ENCODE data around the gene NLGN1.

The NLGN1 gene

DNA sequence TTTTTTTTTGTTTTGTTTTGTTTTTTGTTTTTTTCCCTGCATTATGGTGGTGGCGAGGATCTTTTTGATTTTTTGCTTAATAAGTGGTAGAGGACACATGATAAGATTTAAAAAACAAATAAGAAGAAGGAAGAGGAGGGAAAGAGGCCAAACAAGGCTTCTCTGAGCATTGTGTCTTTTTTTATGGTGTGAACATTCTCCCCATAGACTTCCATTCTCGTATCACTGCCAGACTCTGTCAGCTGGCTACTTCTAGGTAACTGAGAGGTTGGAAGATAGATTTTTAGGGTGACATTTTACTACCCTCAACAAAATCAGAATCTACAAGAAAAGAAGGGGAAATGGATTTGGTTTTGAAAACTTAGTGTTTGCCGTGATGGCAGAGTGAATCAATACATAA is 3.8 kb downstream of the NLGN1 start:
- TF ChIP-seq, protein P1, sequence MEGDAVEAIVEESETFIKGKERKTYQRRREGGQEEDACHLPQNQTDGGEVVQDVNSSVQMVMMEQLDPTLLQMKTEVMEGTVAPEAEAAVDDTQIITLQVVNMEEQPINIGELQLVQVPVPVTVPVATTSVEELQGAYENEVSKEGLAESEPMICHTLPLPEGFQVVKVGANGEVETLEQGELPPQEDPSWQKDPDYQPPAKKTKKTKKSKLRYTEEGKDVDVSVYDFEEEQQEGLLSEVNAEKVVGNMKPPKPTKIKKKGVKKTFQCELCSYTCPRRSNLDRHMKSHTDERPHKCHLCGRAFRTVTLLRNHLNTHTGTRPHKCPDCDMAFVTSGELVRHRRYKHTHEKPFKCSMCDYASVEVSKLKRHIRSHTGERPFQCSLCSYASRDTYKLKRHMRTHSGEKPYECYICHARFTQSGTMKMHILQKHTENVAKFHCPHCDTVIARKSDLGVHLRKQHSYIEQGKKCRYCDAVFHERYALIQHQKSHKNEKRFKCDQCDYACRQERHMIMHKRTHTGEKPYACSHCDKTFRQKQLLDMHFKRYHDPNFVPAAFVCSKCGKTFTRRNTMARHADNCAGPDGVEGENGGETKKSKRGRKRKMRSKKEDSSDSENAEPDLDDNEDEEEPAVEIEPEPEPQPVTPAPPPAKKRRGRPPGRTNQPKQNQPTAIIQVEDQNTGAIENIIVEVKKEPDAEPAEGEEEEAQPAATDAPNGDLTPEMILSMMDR (IDR thresholded peaks at IDR 0.05; ENCODE audit: insufficient read depth, low read length, poor library complexity, severe bottlenecking): no peak
- DNase-seq (ENCODE audit: extremely low read depth, insufficient read length): no peak
- H3K4me3 ChIP-seq (replicated peaks; ENCODE audit: low read depth, low read length): no peak overlapping the region
- H3K36me3 ChIP-seq (ENCODE audit: control insufficient read depth, insufficient read depth, low read length): no peaks in the 10 kb centered on the region
- H3K27me3 ChIP-seq (replicated peaks; ENCODE audit: control insufficient read depth, insufficient read depth, low read length): peaks cover 4% of the 10 kb centered on the region

DNA sequence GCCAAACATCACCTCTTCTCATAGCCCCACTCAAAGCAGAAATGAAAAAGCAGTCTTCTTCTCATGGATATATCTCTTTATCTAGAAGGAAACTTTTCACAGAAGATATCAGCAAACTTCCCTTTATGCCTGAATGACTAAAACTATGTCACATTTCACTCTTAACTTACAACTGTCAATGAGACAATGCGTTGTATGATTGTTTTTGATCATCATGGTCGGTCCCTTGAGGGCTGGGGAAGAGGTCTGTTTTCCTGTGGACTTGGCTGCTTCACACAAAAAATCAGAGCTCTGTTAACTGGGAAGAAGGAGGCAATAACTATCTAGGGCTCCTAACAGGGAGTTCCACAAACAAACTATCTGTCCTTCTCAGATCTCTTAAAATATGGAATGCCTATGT is 5.1 kb downstream of the NLGN1 start:
- TF ChIP-seq, protein P1 (IDR thresholded peaks at IDR 0.05; ENCODE audit: insufficient read depth, low read length, poor library complexity, severe bottlenecking): no peak
- no peak overlapping the region for H3K4me3 ChIP-seq (replicated peaks; ENCODE audit: low read depth, low read length)
- no peak for DNase-seq (ENCODE audit: extremely low read depth, insufficient read length)
- H3K27me3 ChIP-seq (replicated peaks; ENCODE audit: control insufficient read depth, insufficient read depth, low read length): no peaks in the 10 kb centered on the region; the same call in 1 of the 2 replicates
- H3K36me3 ChIP-seq (ENCODE audit: control insufficient read depth, insufficient read depth, low read length): no peaks in the 10 kb centered on the region

DNA sequence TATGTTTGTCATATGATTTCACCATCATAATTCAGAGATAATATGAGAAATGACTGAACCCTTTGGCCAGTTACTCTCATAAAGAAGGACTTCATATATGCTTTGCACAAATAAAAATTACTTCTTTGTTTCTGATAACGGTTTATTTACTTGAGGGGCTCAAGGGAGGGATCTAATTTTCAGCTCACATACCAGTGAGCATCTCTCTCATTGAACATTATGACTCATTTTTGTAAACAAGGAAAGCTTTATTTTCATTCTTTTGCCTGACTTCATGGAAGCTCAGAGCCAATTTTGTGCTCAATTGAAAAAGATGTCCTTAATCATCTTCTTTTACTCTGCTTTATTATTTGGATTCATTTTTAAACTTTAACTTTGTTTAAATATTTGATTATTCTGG is 5.8 kb downstream of the NLGN1 start:
- H3K4me3 ChIP-seq (replicated peaks; ENCODE audit: low read depth, low read length): no peak overlapping the region
- no peaks in the 10 kb centered on the region for H3K27me3 ChIP-seq (replicated peaks; ENCODE audit: control insufficient read depth, insufficient read depth, low read length)
- DNase-seq (ENCODE audit: extremely low read depth, insufficient read length): no peak
- H3K36me3 ChIP-seq (ENCODE audit: control insufficient read depth, insufficient read depth, low read length): no peaks in the 10 kb centered on the region
- TF ChIP-seq, protein P1 (IDR thresholded peaks at IDR 0.05; ENCODE audit: insufficient read depth, low read length, poor library complexity, severe bottlenecking): no peak

DNA sequence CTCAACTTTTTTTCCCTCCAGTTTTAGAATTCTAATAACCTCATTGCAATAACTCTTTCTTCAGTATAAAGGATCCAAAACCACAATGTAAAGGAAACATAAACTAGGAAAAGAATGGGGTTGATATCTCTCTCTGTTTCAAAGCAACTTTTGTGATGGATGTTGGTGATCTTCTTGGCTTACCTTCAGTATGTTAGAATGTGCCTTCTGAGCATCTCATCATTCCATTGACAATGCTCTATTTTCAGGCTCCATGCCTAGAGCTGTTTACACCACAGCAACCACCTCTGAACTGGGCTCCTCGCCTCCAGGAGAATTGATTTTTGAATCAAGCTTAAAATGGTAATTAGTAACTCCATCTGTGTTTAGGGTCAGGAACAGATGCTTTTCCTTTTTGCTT is 6.6 kb downstream of the NLGN1 start:
- DNase-seq (ENCODE audit: extremely low read depth, insufficient read length): no peak
- H3K36me3 ChIP-seq (ENCODE audit: control insufficient read depth, insufficient read depth, low read length): no peaks in the 10 kb centered on the region
- H3K27me3 ChIP-seq (replicated peaks; ENCODE audit: control insufficient read depth, insufficient read depth, low read length): no peaks in the 10 kb centered on the region
- H3K4me3 ChIP-seq (replicated peaks; ENCODE audit: low read depth, low read length): no peak overlapping the region
- TF ChIP-seq, protein P1 (IDR thresholded peaks at IDR 0.05; ENCODE audit: insufficient read depth, low read length, poor library complexity, severe bottlenecking): no peak

DNA sequence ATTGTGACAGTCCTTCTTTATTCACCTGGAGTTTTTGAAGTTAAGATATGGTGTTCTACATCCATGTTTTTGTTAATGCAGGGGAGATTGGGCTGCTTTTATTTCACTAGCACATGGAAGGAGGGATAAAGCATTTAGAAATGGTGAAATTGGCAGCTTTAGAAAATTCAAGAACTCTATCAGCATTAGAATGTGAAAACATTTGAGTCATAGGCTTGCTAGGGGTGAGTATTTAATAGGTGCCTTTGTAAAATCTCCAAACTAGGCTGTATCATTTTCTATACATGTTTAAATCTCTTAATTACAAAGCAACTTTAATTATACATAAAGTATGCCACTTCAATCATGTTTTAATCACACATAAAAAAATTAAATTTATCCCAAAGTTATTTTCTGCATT is 12.9 kb downstream of the NLGN1 start:
- TF ChIP-seq, protein P1 (IDR thresholded peaks at IDR 0.05; ENCODE audit: insufficient read depth, low read length, poor library complexity, severe bottlenecking): no peak
- H3K36me3 ChIP-seq (ENCODE audit: control insufficient read depth, insufficient read depth, low read length): no peaks in the 10 kb centered on the region
- no peaks in the 10 kb centered on the region for H3K27me3 ChIP-seq (replicated peaks; ENCODE audit: control insufficient read depth, insufficient read depth, low read length)
- DNase-seq (ENCODE audit: extremely low read depth, insufficient read length): no peak
- no peak overlapping the region for H3K4me3 ChIP-seq (replicated peaks; ENCODE audit: low read depth, low read length)

DNA sequence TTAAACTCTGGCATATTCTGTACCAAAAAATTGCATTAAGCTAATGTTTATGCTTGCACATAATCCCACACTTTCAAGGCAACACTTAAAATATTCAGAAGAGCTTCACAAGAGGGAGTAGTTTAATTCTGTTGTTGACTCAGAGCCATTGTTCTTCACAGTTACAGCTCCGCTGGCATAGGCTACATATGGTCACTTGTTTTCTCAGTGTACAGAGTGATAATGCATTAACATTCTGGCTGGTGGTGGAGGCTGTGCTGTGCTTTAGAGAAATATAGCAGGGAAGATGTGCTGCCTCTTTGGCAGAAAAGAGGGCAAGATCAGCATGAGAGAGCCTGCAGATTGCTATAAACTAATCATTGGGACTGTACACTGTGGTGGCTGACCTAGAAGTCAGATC is 13.3 kb downstream of the NLGN1 start:
- TF ChIP-seq, protein P1 (IDR thresholded peaks at IDR 0.05; ENCODE audit: insufficient read depth, low read length, poor library complexity, severe bottlenecking): no peak
- no peaks in the 10 kb centered on the region for H3K27me3 ChIP-seq (replicated peaks; ENCODE audit: control insufficient read depth, insufficient read depth, low read length)
- no peaks in the 10 kb centered on the region for H3K36me3 ChIP-seq (ENCODE audit: control insufficient read depth, insufficient read depth, low read length)
- DNase-seq (ENCODE audit: extremely low read depth, insufficient read length): no peak
- H3K4me3 ChIP-seq (replicated peaks; ENCODE audit: low read depth, low read length): no peak overlapping the region

Data from GM06990 (cell line).